HT-29 (cell line): Measurements from ENCODE around the gene KPNA3. TPM values are rescaled to one million over a fixed set of nuclear protein-coding genes. Genes with fewer than 3 reads are reported as not detected.
"Not testable (repeated sequence)": the region's sequence is repeated elsewhere in the genome, so short reads cannot be mapped to it uniquely, and the experiment has no call there.

ENCODE experiments used
- DNase-seq: peaks from one replicate; pipeline ENCODE4 v3.0.0-alpha.2; 2015; ENCODE audit warnings: low spot score
- total RNA-seq: library from RNA; depleted of rRNA; stranded (reverse); fragments of >200 nt; shearing (Covaris generic); gene quantifications from 2 replicates; pipeline ENCODE4 v1.2.3, GENCODE V29; 2014; rRNA removed

KPNA3 gene
- 14.5 and 15.5 TPM in 2 replicates for total RNA-seq

- DNase-seq, result peak; percentile 99
These were observed at the start of gene KPNA3 for GRCh38 chr13:49792550-49793324. Gene KPNA3, minus strand, starts transcription at chr13:49792682. Its CDS starts 176 bp downstream, at chr13:49792506.

- DNase-seq, result no peak
These were observed 49.5 kb upstream of the KPNA3 start for GRCh38 chr13:49841964-49842363.

GRCh38 chr13:49840675-49841074 is 48.2 kb upstream of the KPNA3 start:
- DNase-seq, result no peak

- no peak for DNase-seq
These were observed 47.8 kb upstream of the KPNA3 start for GRCh38 chr13:49840266-49840665.

- DNase-seq, result no peak
These were observed 46.5 kb upstream of the KPNA3 start for GRCh38 chr13:49838989-49839388.

GRCh38 chr13:49836516-49836915 is 44.0 kb upstream of the KPNA3 start:
- DNase-seq, result no peak

- no peak for DNase-seq
These were observed 40.9 kb upstream of the KPNA3 start for GRCh38 chr13:49833402-49833801.

GRCh38 chr13:49831455-49831854 is 39.0 kb upstream of the KPNA3 start:
- no peak for DNase-seq

- DNase-seq, result no peak
These were observed 38.2 kb upstream of the KPNA3 start for GRCh38 chr13:49830721-49831120.

GRCh38 chr13:49829715-49830114 is 37.2 kb upstream of the KPNA3 start:
- DNase-seq, result no peak

GRCh38 chr13:49828453-49828852 is 36.0 kb upstream of the KPNA3 start:
- peak; percentile 22 for DNase-seq

- DNase-seq, result no peak
These were observed 35.4 kb upstream of the KPNA3 start for GRCh38 chr13:49827891-49828290.

- DNase-seq, result no peak
These were observed 34.9 kb upstream of the KPNA3 start for GRCh38 chr13:49827336-49827735.

GRCh38 chr13:49821216-49822009 is 28.9 kb upstream of the KPNA3 start:
- peak; percentile 14 for DNase-seq

- DNase-seq, result no peak
These were observed 28.2 kb upstream of the KPNA3 start for GRCh38 chr13:49820591-49821215.

- not testable (repeated sequence) for DNase-seq
These were observed 23.6 kb upstream of the KPNA3 start for GRCh38 chr13:49816047-49816446.

- DNase-seq, result no peak
These were observed 22.2 kb upstream of the KPNA3 start for GRCh38 chr13:49814551-49815270.

- no peak for DNase-seq
These were observed 20.3 kb upstream of the KPNA3 start for GRCh38 chr13:49812812-49813211.

GRCh38 chr13:49811527-49811908 is 19.0 kb upstream of the KPNA3 start:
- no peak for DNase-seq

- no peak for DNase-seq
These were observed 18.4 kb upstream of the KPNA3 start for GRCh38 chr13:49810567-49811526.
